Measurements from ENCODE around the gene SATB2. TPM values are rescaled to one million over a fixed set of nuclear protein-coding genes. Genes with fewer than 3 reads are reported as not detected.
A peak's percentile ranks its signal among the peaks of the same experiment; 100 is the strongest.

Gene SATB2
- total and polyA plus RNA-seq, 2 donors (not counting 1 experiment from before 2014, with no cell fraction given) = 3.8 to 28.1 TPM

- peak overlapping the region; percentile 83 for H3K4me2 ChIP-seq (ENCODE audit: extremely low read depth, insufficient read depth, low read length)
- H3K27me3 ChIP-seq (ENCODE audit: control insufficient read depth, insufficient read depth, low read length) = peaks cover 56% of the 10 kb centered on the region
- no peaks in the 10 kb centered on the region for H3K36me3 ChIP-seq (ENCODE audit: control insufficient read depth, insufficient read depth, low read length)
- H3K27ac ChIP-seq (ENCODE audit: insufficient read depth, low read length) = no peak overlapping the region
- peaks cover 2% of the 10 kb centered on the region for H3K4me1 ChIP-seq (ENCODE audit: control insufficient read depth, extremely low read depth, insufficient read depth, low read length)
- H3K9me3 ChIP-seq (ENCODE audit: control insufficient read depth, insufficient read depth, low read depth, low read length) = no peaks in the 10 kb centered on the region
- no peak for TF ChIP-seq CTCF (conservative IDR thresholded peaks at IDR 0.05 in 1 of 2, IDR thresholded peaks at IDR 0.05 in 1 of 2; ENCODE audit: low read depth in 1 of 2, low read length in 2 of 2)
- TF ChIP-seq EZH2 (IDR thresholded peaks at IDR 0.05; ENCODE audit: low read length, missing control alignments) = peak; percentile 36
- H3K4me3 ChIP-seq (replicated peaks in 1 of 4; ENCODE audit: control extremely low read depth in 1 of 4, insufficient read depth in 1 of 4, low read depth in 3 of 4, low read length in 4 of 4) = peak overlapping the region; percentile 47 to 68 (median 58)
- H3K79me2 ChIP-seq (ENCODE audit: control insufficient read depth, insufficient read depth, low read length) = no peaks in the 10 kb centered on the region
- DNase-seq (ENCODE audit: low read depth in 2 of 2) = no peak
- H4K20me1 ChIP-seq (ENCODE audit: control insufficient read depth, extremely low read depth, insufficient read depth, low read length) = no peaks in the 10 kb centered on the region
- peak overlapping the region; percentile 52 for H3K9ac ChIP-seq (ENCODE audit: insufficient read depth, low read length)
- peak overlapping the region; percentile 28 for H2AFZ ChIP-seq (ENCODE audit: low read length)
Observed at GRCh38 chr2:199463708-199464605, 6.2 kb upstream of the SATB2 start.

GRCh38 chr2:199462956-199463692 lies 5.4 kb upstream of the SATB2 start:
- DNase-seq (ENCODE audit: low read depth in 2 of 2) = peak; percentile 51 to 53
- no peaks in the 10 kb centered on the region for H4K20me1 ChIP-seq (ENCODE audit: control insufficient read depth, extremely low read depth, insufficient read depth, low read length)
- H3K9ac ChIP-seq (ENCODE audit: insufficient read depth, low read length) = peak overlapping the region; percentile 52

More at GRCh38 chr2:199462956-199463692, 5.4 kb upstream of the SATB2 start:
- H3K27ac ChIP-seq (ENCODE audit: insufficient read depth, low read length) = no peak overlapping the region
- no peaks in the 10 kb centered on the region for H3K9me3 ChIP-seq (ENCODE audit: control insufficient read depth, insufficient read depth, low read depth, low read length)
- H3K27me3 ChIP-seq (ENCODE audit: control insufficient read depth, insufficient read depth, low read length) = peaks cover 47% of the 10 kb centered on the region
- H3K79me2 ChIP-seq (ENCODE audit: control insufficient read depth, insufficient read depth, low read length) = peaks cover 2% of the 10 kb centered on the region
- peak overlapping the region; percentile 64 for H2AFZ ChIP-seq (ENCODE audit: low read length)
- H3K4me2 ChIP-seq (ENCODE audit: extremely low read depth, insufficient read depth, low read length) = peak overlapping the region; percentile 83
- TF ChIP-seq EZH2 (IDR thresholded peaks at IDR 0.05; ENCODE audit: low read length, missing control alignments) (peak; percentile 35), CTCF (conservative IDR thresholded peaks at IDR 0.05 in 1 of 2, IDR thresholded peaks at IDR 0.05 in 1 of 2; ENCODE audit: low read depth in 1 of 2, low read length in 2 of 2) (peak; percentile 70 to 73)
- H3K36me3 ChIP-seq (ENCODE audit: control insufficient read depth, insufficient read depth, low read length) = no peaks in the 10 kb centered on the region
- H3K4me3 ChIP-seq (replicated peaks in 1 of 4; ENCODE audit: control extremely low read depth in 1 of 4, insufficient read depth in 1 of 4, low read depth in 3 of 4, low read length in 4 of 4) = peak overlapping the region; percentile 47 to 68 (median 58)
- H3K4me1 ChIP-seq (ENCODE audit: control insufficient read depth, extremely low read depth, insufficient read depth, low read length) = peaks cover 2% of the 10 kb centered on the region

Data from fibroblast of lung (primary cell).